GM19351 (cell line): ENCODE measurements around the gene EMILIN1.

Experiments used
- ATAC-seq: cut with Tn5 transposase; IDR thresholded peaks from one replicate; pipeline ENCODE4 v1.9.1; 2021; ENCODE audit warnings: mild to moderate bottlenecking, moderate library complexity; ENCODE audit not compliant: unreplicated experiment

The EMILIN1 gene

GRCh38 chr2:27079233-27080139 lies 1.1 kb downstream of the EMILIN1 start:
- ATAC-seq, result no peak

GRCh38 chr2:27080140-27080469 lies 1.7 kb downstream of the EMILIN1 start:
- ATAC-seq, result no peak

GRCh38 chr2:27080603-27080936 lies 2.2 kb downstream of the EMILIN1 start:
- ATAC-seq, result no peak

- ATAC-seq, result no peak
Measured at GRCh38 chr2:27081984-27082772, 3.8 kb downstream of the EMILIN1 start.

- ATAC-seq, result no peak
Measured at GRCh38 chr2:27082773-27083409, 4.5 kb downstream of the EMILIN1 start.

GRCh38 chr2:27083410-27084296 lies 5.2 kb downstream of the EMILIN1 start:
- no peak for ATAC-seq

- no peak for ATAC-seq
Measured at GRCh38 chr2:27084297-27085061, 6.1 kb downstream of the EMILIN1 start.

GRCh38 chr2:27085062-27085672 lies 6.8 kb downstream of the EMILIN1 start:
- no peak for ATAC-seq

GRCh38 chr2:27085673-27086089 lies 7.3 kb downstream of the EMILIN1 start:
- ATAC-seq, result peak; percentile 10

GRCh38 chr2:27086090-27086723 lies 7.8 kb downstream of the EMILIN1 start:
- peak; percentile 83 for ATAC-seq

- peak; percentile 13 for ATAC-seq
Measured at GRCh38 chr2:27086724-27087593, 8.5 kb downstream of the EMILIN1 start, which contains the start of gene KHK. Gene KHK, plus strand, starts transcription at chr2:27086772. Its CDS starts 488 bp downstream, at chr2:27087260.

- no peak for ATAC-seq
Measured at GRCh38 chr2:27087823-27088410, 9.5 kb downstream of the EMILIN1 start.

- ATAC-seq, result no peak
Measured at GRCh38 chr2:27088634-27089033, 10.2 kb downstream of the EMILIN1 start.

GRCh38 chr2:27089111-27089954 lies 10.9 kb downstream of the EMILIN1 start:
- no peak for ATAC-seq

- ATAC-seq, result no peak
Measured at GRCh38 chr2:27091746-27092695, 13.6 kb downstream of the EMILIN1 start.
